ENCODE data around the gene DACH2.
"Not testable (repeated sequence)": the region's sequence is repeated elsewhere in the genome, so short reads cannot be mapped to it uniquely, and the experiment has no call there.

The DACH2 gene

GRCh38 chrX:86148024-86148511, at the start of gene DACH2:
TSS of gene DACH2 (plus strand) at chrX:86148451.
- DNase-seq: peak; percentile 95

- DNase-seq: no peak
These were observed 45.9 kb upstream of the DACH2 start for GRCh38 chrX:86102341-86102740.

DNA sequence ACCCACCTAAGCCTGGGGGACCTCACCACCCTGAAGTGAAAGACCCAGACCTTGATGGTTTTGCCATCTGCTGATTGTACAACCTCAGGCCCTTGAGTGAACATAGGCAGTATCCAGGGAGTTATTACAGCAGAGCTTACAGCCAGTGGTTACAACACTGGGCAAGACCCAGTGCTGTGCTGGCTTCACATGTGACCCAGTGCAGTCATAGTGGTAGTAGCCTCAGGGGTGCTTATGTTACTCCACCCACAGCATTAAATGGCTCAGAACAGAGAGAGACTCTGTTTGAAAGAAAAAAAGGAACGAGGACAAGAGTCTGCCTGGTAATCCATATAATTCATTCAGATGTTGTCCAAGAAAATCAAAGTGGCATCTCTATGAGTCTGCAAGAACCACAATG, 45.2 kb upstream of the DACH2 start:
- peak; percentile 59 for DNase-seq

DNA sequence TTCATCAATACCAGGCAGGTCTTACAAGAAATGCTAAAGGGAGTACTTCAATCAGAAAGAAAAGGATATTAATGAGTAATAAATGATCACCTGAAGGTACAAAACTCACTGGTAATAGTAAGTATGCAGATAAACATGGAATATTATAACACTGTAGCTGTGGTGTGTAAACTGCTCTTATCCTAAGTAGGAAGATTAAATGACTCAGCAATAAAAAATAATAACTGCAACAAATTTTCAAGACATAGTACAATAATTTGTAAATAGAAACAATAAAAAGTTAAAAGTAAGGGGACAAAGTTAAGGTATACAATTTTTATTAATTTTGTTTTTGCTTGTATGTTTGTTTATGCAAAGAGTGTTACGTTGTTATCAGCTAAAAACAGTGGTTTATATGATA, 43.7 kb upstream of the DACH2 start:
- no peak for DNase-seq

GRCh38 chrX:86121916-86122315, 26.3 kb upstream of the DACH2 start:
- DNase-seq: no peak

GRCh38 chrX:86133761-86134160, 14.5 kb upstream of the DACH2 start:
- no peak for DNase-seq

- DNase-seq: no peak
These were observed 11.2 kb upstream of the DACH2 start for GRCh38 chrX:86137071-86137470.

DNA sequence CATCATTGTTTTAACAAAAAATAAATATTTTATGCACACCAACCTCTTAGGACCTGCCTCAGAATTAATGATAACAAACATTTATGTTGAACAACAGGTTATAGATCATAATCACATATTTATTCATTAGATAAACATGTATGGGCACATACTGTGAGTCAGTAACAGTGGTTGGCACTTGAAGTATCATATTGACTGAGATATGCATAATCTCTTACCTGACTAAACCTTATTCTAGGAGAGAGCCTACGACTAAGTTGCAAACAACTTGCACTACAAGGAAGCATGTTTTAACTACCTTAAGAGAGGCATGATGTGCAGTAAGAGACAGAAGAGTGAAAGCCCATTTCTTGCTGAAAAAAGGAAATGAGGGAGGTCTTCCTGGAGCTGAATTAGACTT, 6.5 kb upstream of the DACH2 start:
- no peak for DNase-seq

GRCh38 chrX:86146102-86146501, 2.1 kb upstream of the DACH2 start:
- DNase-seq: no peak

- DNase-seq: no peak
These were observed 343 bp downstream of the DACH2 start for GRCh38 chrX:86148594-86148993.

DNA sequence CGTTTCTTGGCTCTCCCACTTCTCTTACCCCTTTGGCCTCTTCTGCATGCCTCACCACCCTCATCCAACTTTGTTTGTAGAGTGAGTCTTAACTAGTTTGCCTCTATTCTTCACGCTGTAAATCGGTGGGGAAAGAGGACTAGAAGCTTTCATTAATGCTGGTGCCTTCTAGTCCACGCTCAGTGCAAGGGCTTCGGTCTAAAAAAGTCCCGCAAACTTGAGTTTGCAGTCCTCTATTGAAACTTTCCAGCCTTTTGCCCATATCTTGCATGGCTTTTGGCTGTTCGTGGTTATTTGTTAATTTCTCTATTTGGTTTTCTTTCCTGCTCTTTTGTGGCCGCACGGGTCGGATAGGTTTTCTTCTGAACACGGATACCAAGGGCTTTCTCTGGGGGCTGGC, 868 bp downstream of the DACH2 start:
- no peak for DNase-seq

- no peak for DNase-seq
These were observed 6.3 kb downstream of the DACH2 start for GRCh38 chrX:86154553-86154952.

GRCh38 chrX:86171366-86171765, 23.1 kb downstream of the DACH2 start:
- peak; percentile 67 for DNase-seq

DNA sequence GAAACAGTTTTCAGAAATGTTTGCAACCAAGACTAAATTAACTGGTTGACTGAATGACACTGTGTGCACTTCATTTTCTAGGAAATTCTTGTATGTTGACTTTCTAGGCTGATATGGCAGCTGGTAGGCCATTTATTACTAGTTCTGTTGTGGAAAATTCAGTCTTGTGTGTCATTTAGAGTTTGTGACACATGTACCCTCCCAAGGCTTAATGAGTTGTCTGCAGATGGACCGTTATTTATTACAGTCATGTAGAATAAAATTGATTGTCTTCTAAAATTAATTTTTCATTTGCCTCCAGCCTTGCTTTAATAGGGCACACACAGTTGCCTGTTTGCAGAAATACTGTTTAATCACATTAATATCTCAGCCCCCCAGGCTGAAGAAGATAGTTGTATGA, 30.7 kb downstream of the DACH2 start:
- DNase-seq: no peak

- DNase-seq: not testable (repeated sequence)
These were observed 33.1 kb downstream of the DACH2 start for GRCh38 chrX:86181325-86181724.

GRCh38 chrX:86192827-86193226, 44.6 kb downstream of the DACH2 start:
- DNase-seq: no peak

GRCh38 chrX:86194758-86195157, 46.5 kb downstream of the DACH2 start:
- DNase-seq: no peak

GRCh38 chrX:86195343-86195742, 47.1 kb downstream of the DACH2 start:
- no peak for DNase-seq

- DNase-seq: no peak
These were observed 49.6 kb downstream of the DACH2 start for GRCh38 chrX:86197815-86198214.

DNA sequence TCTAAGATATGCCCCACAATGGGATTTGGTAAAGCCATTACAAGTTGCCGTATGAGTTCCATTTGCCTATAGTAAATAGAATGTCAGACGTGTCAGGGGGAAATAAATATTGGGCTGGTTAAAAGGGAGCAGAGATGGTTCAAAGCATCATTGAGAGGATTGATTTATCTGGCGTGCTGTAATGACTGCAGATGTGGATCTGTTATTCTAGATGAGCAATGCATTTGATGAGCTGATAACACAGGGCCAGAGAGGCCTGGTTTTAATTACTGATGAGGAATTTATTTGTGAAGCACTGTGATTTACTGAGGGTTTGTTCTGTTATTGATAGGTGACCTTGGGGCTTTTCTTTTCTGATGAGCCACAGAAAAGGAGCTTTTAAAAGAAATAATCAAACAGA, 62.5 kb downstream of the DACH2 start:
- no peak for DNase-seq

DNA sequence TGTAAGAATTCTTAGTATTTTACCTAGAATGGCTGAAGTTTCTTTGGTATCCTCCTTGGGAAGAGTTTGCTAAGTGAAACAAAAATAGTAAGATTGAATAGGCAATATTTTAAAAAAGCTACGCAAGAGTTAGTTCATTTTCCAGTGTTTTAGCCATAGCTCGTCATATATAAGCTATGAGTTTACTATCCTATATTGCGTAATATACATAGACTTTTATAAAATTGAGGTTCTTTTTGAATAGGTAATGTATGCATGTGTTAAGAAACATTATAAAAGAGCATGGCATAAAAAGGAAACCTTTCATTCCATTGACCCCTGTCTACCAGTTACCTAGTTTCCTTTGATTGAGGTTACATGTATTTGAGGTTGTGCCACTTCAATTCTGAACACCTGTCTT, 67.0 kb downstream of the DACH2 start:
- DNase-seq: no peak

GRCh38 chrX:86237482-86237881, 89.2 kb downstream of the DACH2 start:
- no peak for DNase-seq

DNA sequence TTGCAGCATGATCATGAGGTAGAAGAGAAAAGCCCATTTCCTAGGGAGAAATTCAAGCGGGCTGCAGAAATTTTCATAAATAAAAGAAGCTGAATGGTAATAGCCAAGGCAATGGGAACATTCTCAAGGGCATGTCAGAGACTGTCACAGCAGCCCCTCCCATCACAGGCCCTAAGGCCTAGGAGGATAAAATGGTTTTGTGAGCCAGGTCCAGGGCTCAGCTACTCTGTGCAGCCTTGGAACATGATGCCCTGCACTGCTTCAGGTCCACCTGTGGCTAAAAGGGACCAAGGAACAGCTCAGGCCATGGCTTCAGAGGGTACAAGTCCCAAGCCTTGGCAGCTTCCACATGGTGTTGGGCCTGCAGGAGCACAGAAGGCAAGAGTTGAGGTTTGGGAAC, 93.3 kb downstream of the DACH2 start:
- no peak for DNase-seq

GRCh38 chrX:86263526-86263925, 115.3 kb downstream of the DACH2 start:
- no peak for DNase-seq

DNA sequence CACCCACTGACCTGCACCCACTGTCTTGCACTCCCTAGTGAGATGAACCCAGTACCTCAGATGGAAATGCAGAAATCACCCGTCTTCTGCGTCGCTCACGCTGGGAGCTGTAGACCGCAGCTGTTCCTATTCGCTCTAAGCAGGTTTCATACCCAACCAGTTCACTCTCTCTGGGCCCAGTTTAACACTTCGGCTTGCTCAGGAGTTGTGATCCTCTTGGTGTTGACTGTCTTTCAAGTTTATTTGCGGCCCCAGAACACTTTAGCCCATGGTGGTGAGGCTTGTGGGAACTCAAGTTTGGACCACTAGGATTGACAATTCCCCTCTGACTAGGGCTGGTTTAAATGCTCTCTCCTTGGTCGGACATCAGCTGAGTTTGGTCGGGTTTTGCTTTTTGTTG, 147.0 kb downstream of the DACH2 start:
- DNase-seq: no peak

GRCh38 chrX:86322913-86323312, 174.7 kb downstream of the DACH2 start:
- DNase-seq: no peak

All from islet precursor cell (in vitro differentiated cells).